Measurements from ENCODE around the gene OSBPL2. TPM values are rescaled to one million over a fixed set of nuclear protein-coding genes. Genes with fewer than 3 reads are reported as not detected.

Gene OSBPL2
- total RNA-seq, 1 donor, result 36.7 TPM

GRCh38 chr20:62195736-62196135 is 42.6 kb upstream of the OSBPL2 start:
- no peak for TF ChIP-seq CTCF (IDR thresholded peaks at IDR 0.05; ENCODE audit: insufficient read depth, low read depth, low read length)
- no peak for DNase-seq (ENCODE audit: low read depth)

GRCh38 chr20:62196286-62196685 is 42.0 kb upstream of the OSBPL2 start:
- no peak for TF ChIP-seq CTCF (IDR thresholded peaks at IDR 0.05; ENCODE audit: insufficient read depth, low read depth, low read length)
- DNase-seq (ENCODE audit: low read depth), result no peak

More at GRCh38 chr20:62195736-62196135, 42.6 kb upstream of the OSBPL2 start:
- no peak overlapping the region for H3K4me3 ChIP-seq (ENCODE audit: low read depth, low read length)

GRCh38 chr20:62197311-62197710 is 41.0 kb upstream of the OSBPL2 start:
- no peak for TF ChIP-seq CTCF (IDR thresholded peaks at IDR 0.05; ENCODE audit: insufficient read depth, low read depth, low read length)
- DNase-seq (ENCODE audit: low read depth), result no peak
- H3K4me3 ChIP-seq (ENCODE audit: low read depth, low read length), result no peak overlapping the region

More at GRCh38 chr20:62196286-62196685, 42.0 kb upstream of the OSBPL2 start:
- H3K4me3 ChIP-seq (ENCODE audit: low read depth, low read length), result no peak overlapping the region

- DNase-seq (ENCODE audit: low read depth), result no peak
- no peak overlapping the region for H3K4me3 ChIP-seq (ENCODE audit: low read depth, low read length)
- TF ChIP-seq CTCF (IDR thresholded peaks at IDR 0.05; ENCODE audit: insufficient read depth, low read depth, low read length), result no peak
Observed at GRCh38 chr20:62197801-62198200, 40.5 kb upstream of the OSBPL2 start.

GRCh38 chr20:62198496-62198895 is 39.8 kb upstream of the OSBPL2 start:
- TF ChIP-seq CTCF (IDR thresholded peaks at IDR 0.05; ENCODE audit: insufficient read depth, low read depth, low read length), result no peak
- DNase-seq (ENCODE audit: low read depth), result no peak
- no peak overlapping the region for H3K4me3 ChIP-seq (ENCODE audit: low read depth, low read length)

GRCh38 chr20:62198931-62199330 is 39.4 kb upstream of the OSBPL2 start:
- DNase-seq (ENCODE audit: low read depth), result no peak
- no peak for TF ChIP-seq CTCF (IDR thresholded peaks at IDR 0.05; ENCODE audit: insufficient read depth, low read depth, low read length)
- no peak overlapping the region for H3K4me3 ChIP-seq (ENCODE audit: low read depth, low read length)

- no peak for DNase-seq (ENCODE audit: low read depth)
- no peak for TF ChIP-seq CTCF (IDR thresholded peaks at IDR 0.05; ENCODE audit: insufficient read depth, low read depth, low read length)
Observed at GRCh38 chr20:62200491-62201172, 37.7 kb upstream of the OSBPL2 start.

More at GRCh38 chr20:62200491-62201172, 37.7 kb upstream of the OSBPL2 start:
- H3K4me3 ChIP-seq (ENCODE audit: low read depth, low read length), result no peak overlapping the region
